Ovary (tissue), 9 donors: ENCODE measurements around the gene SLC12A5. TPM values are rescaled to one million over a fixed set of nuclear protein-coding genes. Genes with fewer than 3 reads are reported as not detected.

ENCODE experiments used
- DNase-seq, 5 donors: peaks; one replicate each; pipeline ENCODE4 v3.0.0-alpha.2; 2019 to 2020
- H3K27ac ChIP-seq, 2 donors: fragments of 200-600 bp; one replicate each; pipeline versions ENCODE4 v1.5.1 to v1.8.0; 2019 to 2022
- H3K27me3 ChIP-seq: fragments of 200-600 bp; one replicate; pipeline ENCODE4 v1.8.0; 2022
- H3K36me3 ChIP-seq: fragments of 200-600 bp; sonication (generic); one replicate; pipeline ENCODE4 v1.5.1; 2019
- H3K4me1 ChIP-seq: one replicate; pipeline ENCODE4 v1.8.1; 2013; ENCODE audit warnings: mild to moderate bottlenecking, moderate library complexity; ENCODE audit not compliant: insufficient read depth
- H3K4me3 ChIP-seq: fragments of 200-600 bp; sonication (generic); one replicate; pipeline ENCODE4 v1.5.1; 2017
- H3K9me3 ChIP-seq, 2 donors: fragments of 200-600 bp in 1 of 2; sonication (generic) in 1 of 2; one replicate each; pipeline versions ENCODE4 v1.5.1 to v1.8.1; 2013 to 2019; ENCODE audit warnings: mild to moderate bottlenecking in 1 of 2, moderate library complexity in 1 of 2
- EP300 ChIP-seq: sonication (generic); formaldehyde crosslinking; IDR thresholded peaks from one replicate; pipeline ENCODE4 v1.6.1; 2017; ENCODE audit warnings: antibody characterized with exemption
- POLR2A ChIP-seq: fragments of 450-650 bp; IDR thresholded peaks from one replicate; pipeline ENCODE4 v1.6.1; 2017; ENCODE audit warnings: antibody characterized with exemption, mild to moderate bottlenecking, moderate library complexity
- WGBS, 3 donors: extraction: QIAGEN DNeasy Blood & Tissue Kit in 1 of 3; methylation state at CpG; one replicate each; pipeline versions ENCODE4 v1.1.5 to v1.1.7; 2013 to 2017; 5-methylcytosine and 5-hydroxymethylcytosine counted together
- intact Hi-C, 4 donors: fragments of 100-400 bp; cut with DNase I; formaldehyde crosslinking; loops; one replicate each; pipeline versions ENCODE4 v1.11.0 to v1.15.1; 2022 to 2023
- polyA plus RNA-seq, 2 donors: library from polyadenylated mRNA; stranded (reverse); fragments of 200-250 nt in 1 of 2; fragments of 350-450 nt in 1 of 2; fragmentation: Illumina TruSeq in 1 of 2; extraction: RNeasy Lipid Tissue Mini Kit (QIAGEN cat#74804) in 1 of 2; gene quantifications; one replicate each; pipeline ENCODE4 v1.2.3, GENCODE V29; 2013 to 2014
- total RNA-seq, 7 donors: library from RNA; depleted of rRNA in 2 of 7; stranded (reverse); fragments of >200 nt in 2 of 7; fragmentation: NEBNext Ultra II Directional in 3 of 7; extraction: Animal tissue kit (Norgen Biotek cat#: 25700) in 3 of 7; gene quantifications; one replicate each; pipeline versions ENCODE4 v1.1.0 to v1.2.4, GENCODE V29; 2016 to 2023
- TF ChIP-seq, protein P1 (sequence below), 3 donors: fragments of 450-650 bp in 2 of 3; fragments of 200-600 bp in 1 of 3; IDR thresholded peaks; one replicate each; pipeline versions ENCODE4 v1.5.1 to v1.8.0; 2016 to 2022; ENCODE audit warnings: antibody characterized with exemption in 3 of 3, mild to moderate bottlenecking in 1 of 3
- donor health status: DM: no; HTN: no; CAD: no; lungs with moderate emphysema.
- donor health status: DM: no; HTN: no; CAD: no.
- donor health status: Bipolar disorder and iron deficiency.
- donor health status: DM: yes; HTN: yes; CAD: no.
- donor health status: DM: no; HTN: no; CAD: no.
- donor health status: DM: yes; HTN: yes; CAD: no.

SLC12A5 gene
- total and polyA plus RNA-seq, 9 donors: 1.1 to 3.8 (median 1.4) TPM; not detected in 2

DNA sequence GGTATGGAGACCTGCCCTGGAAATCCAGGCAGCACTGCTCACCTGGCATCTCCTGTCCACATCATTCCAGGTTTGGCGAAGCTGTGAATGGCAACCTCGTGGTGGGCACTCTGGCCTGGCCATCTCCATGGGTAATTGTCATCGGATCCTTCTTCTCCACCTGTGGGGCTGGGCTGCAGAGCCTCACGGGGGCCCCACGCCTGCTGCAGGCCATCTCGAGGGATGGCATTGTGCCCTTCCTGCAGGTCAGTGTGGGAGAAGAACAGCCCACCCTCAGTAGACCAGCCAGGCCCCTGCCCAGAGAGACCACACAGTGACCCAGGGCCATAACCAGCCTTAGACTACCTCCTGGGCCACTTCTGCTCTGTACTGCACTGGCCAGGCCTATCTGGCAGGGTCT, 15.9 kb downstream of the SLC12A5 start:
- TF ChIP-seq EP300 (no peak), POLR2A (no peak)
- TF ChIP-seq, protein P1, sequence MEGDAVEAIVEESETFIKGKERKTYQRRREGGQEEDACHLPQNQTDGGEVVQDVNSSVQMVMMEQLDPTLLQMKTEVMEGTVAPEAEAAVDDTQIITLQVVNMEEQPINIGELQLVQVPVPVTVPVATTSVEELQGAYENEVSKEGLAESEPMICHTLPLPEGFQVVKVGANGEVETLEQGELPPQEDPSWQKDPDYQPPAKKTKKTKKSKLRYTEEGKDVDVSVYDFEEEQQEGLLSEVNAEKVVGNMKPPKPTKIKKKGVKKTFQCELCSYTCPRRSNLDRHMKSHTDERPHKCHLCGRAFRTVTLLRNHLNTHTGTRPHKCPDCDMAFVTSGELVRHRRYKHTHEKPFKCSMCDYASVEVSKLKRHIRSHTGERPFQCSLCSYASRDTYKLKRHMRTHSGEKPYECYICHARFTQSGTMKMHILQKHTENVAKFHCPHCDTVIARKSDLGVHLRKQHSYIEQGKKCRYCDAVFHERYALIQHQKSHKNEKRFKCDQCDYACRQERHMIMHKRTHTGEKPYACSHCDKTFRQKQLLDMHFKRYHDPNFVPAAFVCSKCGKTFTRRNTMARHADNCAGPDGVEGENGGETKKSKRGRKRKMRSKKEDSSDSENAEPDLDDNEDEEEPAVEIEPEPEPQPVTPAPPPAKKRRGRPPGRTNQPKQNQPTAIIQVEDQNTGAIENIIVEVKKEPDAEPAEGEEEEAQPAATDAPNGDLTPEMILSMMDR (IDR thresholded peaks at IDR 0.05): no peak
- H3K27me3 ChIP-seq: no peaks in the 10 kb centered on the region
- no peaks in the 10 kb centered on the region for H3K9me3 ChIP-seq
- H3K36me3 ChIP-seq: no peaks in the 10 kb centered on the region
- 62 to 91% (median 73%) methylated on average over 6 of the region's 6 CpGs for WGBS, 3 donors
- no peak for DNase-seq
- no peak overlapping the region for H3K27ac ChIP-seq
- no peaks in the 10 kb centered on the region for H3K4me1 ChIP-seq
- H3K4me3 ChIP-seq: no peak overlapping the region
- intact Hi-C loops: no loop called here

DNA sequence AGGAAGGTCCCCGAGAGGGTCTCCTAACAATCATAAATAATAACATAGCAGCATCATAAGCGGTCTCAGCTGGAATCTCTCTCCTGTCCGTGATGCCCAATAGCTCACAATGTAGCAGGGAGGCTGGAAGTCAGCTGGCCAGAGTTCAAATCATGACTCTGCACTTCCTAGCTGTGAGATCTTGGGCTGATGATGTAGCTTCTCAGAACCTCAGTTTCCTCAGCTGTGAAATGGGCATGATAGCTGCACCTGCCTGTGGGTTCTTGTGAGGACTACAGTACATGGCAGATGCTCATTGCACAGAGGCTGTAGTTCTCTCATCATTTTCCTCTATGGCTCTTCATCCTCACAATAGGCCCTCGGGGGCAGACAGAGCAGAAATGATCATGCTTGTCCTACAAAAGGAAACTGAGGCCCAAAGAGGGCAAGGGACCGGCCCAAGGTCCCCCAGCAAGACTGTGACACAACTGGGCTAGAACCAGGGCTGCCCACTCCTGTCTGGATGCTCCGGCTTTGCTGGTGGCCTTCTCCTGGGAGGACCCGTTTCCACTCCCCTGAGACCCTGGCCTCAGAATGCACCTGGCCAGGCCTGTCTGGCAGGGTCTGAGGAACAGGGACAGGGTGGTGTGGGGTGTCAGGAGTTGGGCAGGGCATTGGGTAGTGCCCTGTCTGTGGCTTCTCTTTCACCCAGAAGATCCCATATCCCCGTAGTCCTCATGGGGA, 17.7 kb downstream of the SLC12A5 start:
- Histone ChIP-seq H3K27ac (no peak overlapping the region), H3K9me3 (no peaks in the 10 kb centered on the region), H3K4me3 (no peak overlapping the region), H3K36me3 (no peaks in the 10 kb centered on the region), H3K27me3 (no peaks in the 10 kb centered on the region), H3K4me1 (no peaks in the 10 kb centered on the region)
- no peak for DNase-seq
- 74 to 85% (median 76%) methylated on average over 8 of the region's 8 CpGs for WGBS, 3 donors
- intact Hi-C loops: no loop called here
- TF ChIP-seq EP300: no peak
- TF ChIP-seq, protein P1 (IDR thresholded peaks at IDR 0.05): no peak
- TF ChIP-seq POLR2A: no peak

DNA sequence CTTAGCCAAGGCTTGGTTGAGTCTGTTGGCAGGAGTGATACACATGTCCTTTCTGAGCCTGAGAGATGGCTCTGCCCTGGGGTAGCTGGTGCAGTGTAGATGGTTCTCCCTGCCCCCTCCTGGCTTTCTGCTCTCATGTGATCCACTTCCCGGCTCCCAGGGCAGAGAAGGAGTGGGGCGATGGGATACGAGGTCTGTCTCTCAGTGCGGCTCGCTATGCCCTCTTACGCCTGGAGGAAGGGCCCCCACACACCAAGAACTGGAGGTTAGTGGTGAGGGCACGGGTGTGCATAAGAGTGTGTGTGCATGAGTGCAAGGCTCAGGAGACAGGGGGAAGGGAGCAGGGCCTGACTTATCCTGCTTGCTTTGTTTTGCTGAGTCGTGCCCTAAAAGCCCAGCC, 18.8 kb downstream of the SLC12A5 start:
- TF ChIP-seq, protein P1 (IDR thresholded peaks at IDR 0.05): no peak
- TF ChIP-seq POLR2A (no peak), EP300 (no peak)
- Histone ChIP-seq H3K27ac (no peak overlapping the region), H3K4me1 (no peaks in the 10 kb centered on the region), H3K4me3 (no peak overlapping the region), H3K36me3 (no peaks in the 10 kb centered on the region), H3K9me3 (no peaks in the 10 kb centered on the region), H3K27me3 (no peaks in the 10 kb centered on the region)
- WGBS, 3 donors: 63 to 73% (median 70%) methylated on average over 8 of the region's 8 CpGs
- intact Hi-C loops: no loop called here
- no peak for DNase-seq

DNA sequence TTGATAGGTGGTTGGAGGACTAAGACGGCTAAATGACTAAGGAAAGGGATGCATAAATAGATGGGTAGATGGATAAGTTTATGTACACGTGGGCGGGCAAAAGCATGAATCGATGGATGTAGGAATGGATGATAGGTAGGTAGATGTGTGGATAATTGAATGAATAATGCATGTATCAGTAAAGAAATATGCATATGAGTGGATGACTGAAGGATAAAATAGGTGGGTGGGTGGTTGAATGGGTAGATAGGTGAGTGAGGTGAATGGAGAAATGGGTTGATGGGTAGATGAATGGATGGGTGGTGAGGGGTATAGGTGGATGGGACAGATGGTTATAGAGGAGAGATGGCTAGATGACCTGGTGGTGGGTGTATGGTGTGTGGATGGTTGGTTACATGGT, 20.2 kb downstream of the SLC12A5 start:
- 82 to 87% (median 84%) methylated on average over 4 of the region's 4 CpGs for WGBS, 3 donors
- H3K4me3 ChIP-seq: no peak overlapping the region
- H3K36me3 ChIP-seq: no peaks in the 10 kb centered on the region
- H3K27me3 ChIP-seq: no peaks in the 10 kb centered on the region
- no peaks in the 10 kb centered on the region for H3K4me1 ChIP-seq
- DNase-seq: no peak
- H3K27ac ChIP-seq: no peak overlapping the region
- H3K9me3 ChIP-seq: no peaks in the 10 kb centered on the region
- TF ChIP-seq, protein P1 (IDR thresholded peaks at IDR 0.05): no peak
- intact Hi-C loops: no loop called here
